ENCODE data around the gene NOSTRIN. TPM values are rescaled to one million over a fixed set of nuclear protein-coding genes. Genes with fewer than 3 reads are reported as not detected.

NOSTRIN gene
- total RNA-seq (2022; extraction: Qiagen RNA extraction; ENCODE audit: low read depth) = 1.3 to 1.6 TPM (median 1.6 TPM) in 5 replicates

GRCh38 chr2:168801961-168802858, at the start of gene NOSTRIN:
TSS of gene NOSTRIN (plus strand) at chr2:168802637. CDS start at chr2:168802647, 10 bp downstream.

GRCh38 chr2:168890006-168890782, 87.8 kb downstream of the NOSTRIN start, which contains the start of gene SPC25:
TSS of gene SPC25 (minus strand) at chr2:168890430. CDS start at chr2:168889519, 911 bp downstream.

GRCh38 chr2:168901003-168901402, 98.6 kb downstream of the NOSTRIN start, which contains the start of gene G6PC2:
TSS of gene G6PC2 (plus strand) at chr2:168901291. CDS start at chr2:168901332, 41 bp downstream.

Other genes with a start within 250 kb of the NOSTRIN start
- 16.5 to 22.3 TPM (median 19.2 TPM) in 5 replicates for gene SPC25, start 87.8 kb downstream of the NOSTRIN start, total RNA-seq (2022; extraction: Qiagen RNA extraction; ENCODE audit: low read depth)
- gene G6PC2, start 98.7 kb downstream of the NOSTRIN start, total RNA-seq (2022; extraction: Qiagen RNA extraction; ENCODE audit: low read depth) = not detected in 5 replicates
- gene ABCB11, start 228.7 kb downstream of the NOSTRIN start, total RNA-seq (2022; extraction: Qiagen RNA extraction; ENCODE audit: low read depth) = 0.02 TPM in 1 of 5 replicates, not detected in the others